GM12875 (cell line): ENCODE results near the gene RSPH3.
"Not testable (repeated sequence)": the region's sequence is repeated elsewhere in the genome, so short reads cannot be mapped to it uniquely, and the experiment has no call there.

Source experiments
- H3K4me3 ChIP-seq: one replicate; pipeline ENCODE4 v1.5.1; 2011; ENCODE audit warnings: low read depth, low read length, control low read depth
- TF ChIP-seq, protein P1 (sequence below): IDR thresholded peaks from 2 replicates; pipeline ENCODE4 v1.5.1; 2011; ENCODE audit warnings: low read depth, mild to moderate bottlenecking, control low read depth, inconsistent platforms, low read length, moderate library complexity, borderline replicate concordance; ENCODE audit not compliant: insufficient read depth

Gene RSPH3

DNA sequence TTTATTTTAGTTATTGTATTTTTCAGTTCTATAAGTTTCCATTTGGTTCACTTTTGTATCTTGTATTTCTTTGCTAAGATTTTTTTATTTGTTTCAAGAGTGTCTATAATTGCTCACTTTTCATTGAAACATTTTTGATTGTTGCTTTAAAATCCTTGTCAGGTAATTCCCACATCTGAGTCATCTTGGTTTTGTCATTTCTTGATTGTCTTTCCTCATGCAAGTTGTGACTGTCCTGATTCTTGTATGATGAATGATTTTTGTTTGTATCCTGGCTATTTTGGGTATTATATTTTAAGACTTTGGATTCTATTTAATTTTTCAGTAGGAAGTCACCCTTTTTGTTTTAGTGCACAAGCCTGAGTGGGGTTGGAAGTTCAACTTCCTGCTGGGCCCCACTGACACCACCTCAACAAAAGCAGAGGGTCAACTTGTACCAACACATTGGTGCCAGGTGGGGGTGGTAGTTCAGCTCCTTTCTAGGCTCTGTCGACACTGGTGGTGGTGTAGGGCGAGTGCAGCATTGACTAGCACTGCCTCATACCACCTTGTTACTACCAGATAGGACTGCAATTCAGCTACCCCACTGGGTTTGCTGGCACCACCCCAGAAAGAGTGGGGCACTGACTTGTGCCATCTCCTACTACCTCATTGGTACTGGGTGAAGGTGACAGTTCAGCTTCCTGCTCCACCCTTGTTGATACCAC, 8.8 kb downstream of the RSPH3 start:
- H3K4me3 ChIP-seq: no peak overlapping the region
- TF ChIP-seq, protein P1, sequence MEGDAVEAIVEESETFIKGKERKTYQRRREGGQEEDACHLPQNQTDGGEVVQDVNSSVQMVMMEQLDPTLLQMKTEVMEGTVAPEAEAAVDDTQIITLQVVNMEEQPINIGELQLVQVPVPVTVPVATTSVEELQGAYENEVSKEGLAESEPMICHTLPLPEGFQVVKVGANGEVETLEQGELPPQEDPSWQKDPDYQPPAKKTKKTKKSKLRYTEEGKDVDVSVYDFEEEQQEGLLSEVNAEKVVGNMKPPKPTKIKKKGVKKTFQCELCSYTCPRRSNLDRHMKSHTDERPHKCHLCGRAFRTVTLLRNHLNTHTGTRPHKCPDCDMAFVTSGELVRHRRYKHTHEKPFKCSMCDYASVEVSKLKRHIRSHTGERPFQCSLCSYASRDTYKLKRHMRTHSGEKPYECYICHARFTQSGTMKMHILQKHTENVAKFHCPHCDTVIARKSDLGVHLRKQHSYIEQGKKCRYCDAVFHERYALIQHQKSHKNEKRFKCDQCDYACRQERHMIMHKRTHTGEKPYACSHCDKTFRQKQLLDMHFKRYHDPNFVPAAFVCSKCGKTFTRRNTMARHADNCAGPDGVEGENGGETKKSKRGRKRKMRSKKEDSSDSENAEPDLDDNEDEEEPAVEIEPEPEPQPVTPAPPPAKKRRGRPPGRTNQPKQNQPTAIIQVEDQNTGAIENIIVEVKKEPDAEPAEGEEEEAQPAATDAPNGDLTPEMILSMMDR: no peak

DNA sequence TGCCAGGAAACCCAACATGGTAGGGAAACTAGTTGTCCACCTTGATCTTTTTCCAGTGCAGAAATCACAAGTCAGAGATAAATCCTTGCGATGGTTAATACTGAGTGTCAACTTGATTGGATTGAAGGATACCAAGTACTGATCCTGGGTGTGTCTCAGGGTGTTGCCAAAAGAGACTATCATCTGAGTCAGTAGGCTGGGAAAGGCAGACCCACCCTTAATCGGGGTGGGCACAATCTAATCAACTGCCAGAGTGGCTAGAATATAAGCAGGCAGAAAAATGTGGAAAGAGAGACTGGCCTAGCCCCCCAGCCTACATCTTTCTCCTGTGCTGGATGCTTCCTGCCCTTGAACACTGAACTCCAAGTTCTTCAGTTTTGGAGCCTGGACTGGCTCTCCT, 10.3 kb downstream of the RSPH3 start:
- H3K4me3 ChIP-seq: not testable (repeated sequence)

DNA sequence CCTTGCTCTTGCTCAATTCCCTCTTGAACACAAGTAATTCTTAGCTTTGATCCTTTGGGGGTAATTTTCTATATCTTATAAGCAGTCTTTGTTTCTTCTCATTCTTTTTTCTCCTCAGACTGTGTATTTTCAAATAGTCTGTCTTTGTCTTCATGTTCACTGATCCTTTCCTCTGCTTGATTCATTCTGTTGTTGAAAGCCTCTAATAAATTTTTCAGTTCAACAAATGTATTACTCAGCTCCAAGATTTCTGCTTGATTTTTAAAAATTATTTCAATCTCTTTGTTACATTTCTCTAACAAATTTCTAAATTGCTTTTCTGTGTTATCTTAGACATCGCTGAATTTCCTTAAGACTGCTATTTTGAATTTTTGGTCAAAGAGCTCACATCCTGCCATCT, 11.5 kb downstream of the RSPH3 start:
- H3K4me3 ChIP-seq: no peak overlapping the region
- TF ChIP-seq, protein P1: no peak

DNA sequence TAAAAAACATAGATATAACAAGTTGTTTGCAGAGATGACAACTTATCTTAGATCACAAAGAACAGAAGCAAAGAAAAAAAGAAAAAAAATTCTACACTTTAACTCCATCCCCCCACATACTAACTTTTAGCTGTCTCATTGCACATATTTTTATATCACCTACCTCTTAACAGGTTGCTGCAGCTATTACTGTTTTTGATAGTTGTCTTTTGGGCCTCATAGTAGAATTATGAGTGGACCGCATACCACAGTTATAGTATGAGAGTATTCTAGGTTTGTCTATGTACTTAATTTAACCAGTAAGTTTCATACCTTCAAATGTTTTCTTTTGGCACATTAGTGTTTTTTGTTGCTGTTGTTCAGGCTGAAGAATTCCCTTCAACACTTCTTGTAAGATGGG, 12.3 kb downstream of the RSPH3 start:
- H3K4me3 ChIP-seq: no peak overlapping the region
- TF ChIP-seq, protein P1: no peak

DNA sequence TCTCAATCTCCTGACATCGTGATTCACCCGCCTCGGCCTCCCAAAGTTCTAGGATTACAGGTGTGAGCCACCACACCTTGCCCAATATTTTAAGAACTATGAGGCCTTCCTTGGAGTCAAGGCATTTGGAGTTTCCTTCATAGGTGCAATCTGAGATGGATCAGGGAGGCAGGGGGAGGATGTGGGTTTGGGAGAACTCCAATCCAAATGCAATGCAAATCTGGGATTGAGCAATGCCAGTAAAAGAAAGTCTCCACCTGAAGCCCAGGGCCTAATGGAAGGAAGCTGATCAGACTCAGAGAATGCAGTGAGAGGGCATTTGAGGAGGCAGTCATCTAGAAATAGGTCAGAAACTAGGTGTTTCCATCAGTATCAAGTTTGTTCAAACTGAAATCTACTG, 21.2 kb downstream of the RSPH3 start:
- TF ChIP-seq, protein P1: no peak
- no peak overlapping the region for H3K4me3 ChIP-seq

DNA sequence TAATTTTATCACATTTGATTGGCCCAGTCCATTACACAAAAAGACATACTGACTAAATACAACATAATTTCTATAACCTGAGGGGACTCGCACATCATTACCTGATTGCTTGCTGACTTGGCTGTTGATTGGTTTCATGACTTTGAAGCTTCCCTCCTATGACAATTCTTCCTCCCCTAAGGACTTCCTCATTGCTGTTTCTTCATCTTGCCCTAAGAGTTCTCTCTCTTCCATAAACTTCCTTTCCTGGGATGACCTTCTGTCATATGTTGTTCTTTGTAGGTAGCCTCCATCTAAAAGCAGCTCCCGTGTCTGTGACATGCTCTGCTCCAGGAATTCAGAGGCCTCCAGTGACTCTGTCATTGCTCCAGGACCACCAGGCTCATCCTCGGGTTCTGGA, 22.6 kb downstream of the RSPH3 start:
- TF ChIP-seq, protein P1: no peak
- no peak overlapping the region for H3K4me3 ChIP-seq

DNA sequence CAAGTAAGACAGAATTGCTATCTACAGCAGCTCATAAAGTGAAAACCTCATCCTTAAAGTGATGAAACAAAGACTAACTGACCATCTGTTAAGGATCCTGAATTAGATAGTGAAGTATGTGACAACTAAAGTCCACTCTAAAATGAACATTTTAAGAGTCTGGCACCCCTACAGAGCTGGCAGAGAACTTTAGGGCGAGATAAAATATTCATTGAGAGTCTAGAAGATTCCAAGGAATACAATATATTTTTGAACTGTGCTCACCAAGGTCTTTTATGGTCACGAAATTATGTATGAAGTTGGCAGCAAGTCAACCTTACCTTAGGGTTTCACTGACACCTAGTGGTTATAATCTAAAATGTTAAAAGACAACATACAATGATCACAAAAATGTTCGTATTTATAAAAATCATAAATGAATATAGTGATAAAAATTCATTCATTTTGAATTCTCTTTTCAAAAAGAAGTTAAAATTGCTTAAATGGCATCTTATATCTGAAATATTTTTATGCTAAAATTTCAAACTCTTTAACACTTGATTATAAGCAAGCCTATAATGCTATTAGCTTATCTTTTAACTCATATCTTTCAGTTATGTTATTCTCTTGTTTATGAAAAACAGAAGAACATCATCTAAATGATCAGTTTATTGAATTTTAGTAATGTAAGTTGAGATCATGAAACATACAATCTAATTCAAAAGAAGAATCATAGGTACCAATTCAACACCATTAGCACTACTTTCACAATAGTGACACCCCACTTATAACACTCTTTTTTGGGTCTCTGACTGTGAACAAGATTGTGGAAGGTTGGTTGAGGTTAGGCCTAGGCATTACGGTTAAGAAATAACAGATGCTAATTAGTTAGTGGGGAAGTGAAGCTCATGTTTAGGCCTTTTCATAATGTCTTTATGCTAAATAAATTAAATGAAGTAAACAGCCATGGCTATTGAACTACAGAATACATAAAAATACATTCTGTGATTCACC, 27.5 kb downstream of the RSPH3 start:
- H3K4me3 ChIP-seq: no peak overlapping the region
- TF ChIP-seq, protein P1: no peak
